CD14-positive monocyte (primary cell): Measurements from ENCODE around the gene MRGPRD. TPM values are rescaled to one million over a fixed set of nuclear protein-coding genes. Genes with fewer than 3 reads are reported as not detected.

ENCODE experiments used
- DNase-seq, 3 donors: peaks; one replicate each; pipeline ENCODE4 v3.0.0-alpha.2; 2011 to 2022
- H2AFZ ChIP-seq: 2 replicates; pipeline ENCODE4 v1.6.0; 2012; ENCODE audit warnings: mild to moderate bottlenecking, low read depth, low read length, inconsistent platforms; ENCODE audit not compliant: insufficient read depth, poor library complexity, severe bottlenecking
- H3K27ac ChIP-seq, 2 donors: 1 replicate in 1 of 2; 2 replicates in 1 of 2; pipeline ENCODE4 v1.5.1; 2012 to 2013; ENCODE audit warnings: low read length in 2 of 2, control low read depth in 1 of 2, inconsistent platforms in 1 of 2, low read depth in 1 of 2, mild to moderate bottlenecking in 1 of 2
- H3K27me3 ChIP-seq, 2 donors: one replicate each; pipeline versions ENCODE4 v1.6.0 to v1.6.1; 2011 to 2013; ENCODE audit warnings: low read length in 2 of 2; ENCODE audit not compliant: control insufficient read depth in 2 of 2, insufficient read depth in 2 of 2
- H3K36me3 ChIP-seq, 2 donors: replicated peaks in 1 of 2; 1 replicate in 1 of 2; 2 replicates in 1 of 2; pipeline versions ENCODE4 v1.5.1 to v1.6.1; 2012 to 2013; ENCODE audit warnings: low read length in 2 of 2, control low read depth in 1 of 2, inconsistent platforms in 1 of 2, mild to moderate bottlenecking in 1 of 2; ENCODE audit not compliant: insufficient read depth in 2 of 2, control insufficient read depth in 1 of 2
- H3K4me1 ChIP-seq, 2 donors: 1 replicate in 1 of 2; 2 replicates in 1 of 2; pipeline versions ENCODE4 v1.5.1 to v1.6.1; 2012 to 2013; ENCODE audit warnings: low read length in 2 of 2, control low read depth in 1 of 2, inconsistent platforms in 1 of 2, mild to moderate bottlenecking in 1 of 2, moderate library complexity in 1 of 2; ENCODE audit not compliant: insufficient read depth in 2 of 2, control insufficient read depth in 1 of 2
- H3K4me2 ChIP-seq: replicated peaks from 2 replicates; pipeline ENCODE3; 2012; ENCODE audit warnings: low read length, moderate library complexity, mild to moderate bottlenecking; ENCODE audit not compliant: poor library complexity, severe bottlenecking; ENCODE audit errors: extremely low read depth
- H3K4me3 ChIP-seq, 3 experiments: fragments of 200-600 bp in 1 of 3; sonication (generic) in 1 of 3; replicated peaks in 1 of 3; 1 replicate in 2 of 3; 2 replicates in 1 of 3; pipeline ENCODE4 v1.5.1; 2011 to 2013; ENCODE audit warnings: low read length in 3 of 3, mild to moderate bottlenecking in 3 of 3, control low read depth in 2 of 3, low read depth in 2 of 3, inconsistent platforms in 1 of 3, moderate library complexity in 1 of 3
- H3K79me2 ChIP-seq: 2 replicates; pipeline ENCODE4 v1.6.0; 2012; ENCODE audit warnings: mild to moderate bottlenecking, control low read depth, inconsistent platforms, low read length, moderate library complexity; ENCODE audit not compliant: insufficient read depth
- H3K9ac ChIP-seq: 2 replicates; pipeline ENCODE4 v1.6.0; 2017; ENCODE audit warnings: low read length, mild to moderate bottlenecking; ENCODE audit not compliant: insufficient read depth, poor library complexity, severe bottlenecking
- H3K9me3 ChIP-seq, 2 donors: replicated peaks in 1 of 2; 1 replicate in 1 of 2; 2 replicates in 1 of 2; pipeline versions ENCODE4 v1.5.1 to v1.6.1; 2012 to 2013; ENCODE audit warnings: low read length in 2 of 2, control low read depth in 1 of 2; ENCODE audit not compliant: control insufficient read depth in 1 of 2, insufficient read depth in 1 of 2
- H4K20me1 ChIP-seq: 2 replicates; pipeline ENCODE4 v1.6.0; 2012; ENCODE audit warnings: mild to moderate bottlenecking, low read length, control low read depth, moderate library complexity; ENCODE audit not compliant: insufficient read depth
- H3K27ac Mint-ChIP-seq, 7 donors: one replicate each; pipeline ENCODE4 v1.8.0; 2020; ENCODE audit warnings: mild to moderate bottlenecking in 7 of 7, mixed read lengths in 7 of 7, moderate library complexity in 6 of 7, inconsistent platforms in 2 of 7
- H3K27me3 Mint-ChIP-seq, 3 donors: one replicate each; pipeline ENCODE4 v1.8.0; 2021 to 2022; ENCODE audit warnings: low read depth in 3 of 3, mild to moderate bottlenecking in 3 of 3, mixed read lengths in 3 of 3, moderate library complexity in 3 of 3, inconsistent platforms in 1 of 3
- H3K36me3 Mint-ChIP-seq, 2 donors: one replicate each; pipeline ENCODE4 v1.8.0; 2020; ENCODE audit warnings: mixed read lengths in 2 of 2, inconsistent platforms in 1 of 2, mild to moderate bottlenecking in 1 of 2
- H3K4me1 Mint-ChIP-seq: one replicate; pipeline ENCODE4 v1.8.0; 2020; ENCODE audit warnings: mild to moderate bottlenecking, mixed read lengths
- H3K4me3 Mint-ChIP-seq, 2 donors: one replicate each; pipeline ENCODE4 v1.8.0; 2020; ENCODE audit warnings: mild to moderate bottlenecking in 2 of 2, mixed read lengths in 2 of 2, moderate library complexity in 1 of 2
- H3K9me3 Mint-ChIP-seq, 7 donors: one replicate each; pipeline ENCODE4 v1.8.0; 2020 to 2022; ENCODE audit warnings: mixed read lengths in 7 of 7, mild to moderate bottlenecking in 6 of 7, moderate library complexity in 6 of 7, inconsistent platforms in 2 of 7
- CTCF ChIP-seq: fragments of 200-600 bp; IDR thresholded peaks from one replicate; pipeline ENCODE4 v1.8.0; 2022; ENCODE audit warnings: antibody characterized with exemption, mild to moderate bottlenecking
- WGBS: methylation state at CpG from one replicate; pipeline ENCODE4 v1.1.5; 2013; ENCODE audit warnings: missing lambda C conversion rate; ENCODE audit not compliant: insufficient coverage; 5-methylcytosine and 5-hydroxymethylcytosine counted together
- intact Hi-C, 2 donors: fragments of 100-400 bp; cut with micrococcal nuclease; formaldehyde crosslinking; loops; one replicate each; pipeline versions ENCODE4 v1.15.0 to v1.15.1; 2023
- polyA plus RNA-seq, 3 donors: library from polyadenylated mRNA; depleted of rRNA in 1 of 3; unstranded in 2 of 3; stranded (reverse) in 1 of 3; fragments of 300-500 nt in 2 of 3; fragments of >200 nt in 1 of 3; fragmentation: Illumina TruSeq in 2 of 3; gene quantifications; 1 replicate in 2 of 3; 2 replicates in 1 of 3; pipeline ENCODE4 v1.2.3, GENCODE V29; 2012 to 2021

Gene MRGPRD
- polyA plus RNA-seq, 3 donors: not detected

GRCh38 chr11:68999093-68999747 is 18.4 kb upstream of the MRGPRD start:
- H3K4me1 Mint-ChIP-seq: peaks cover 2% of the 10 kb centered on the region
- Histone ChIP-seq H3K9ac (no peak overlapping the region), H3K4me3 (no peak overlapping the region), H2AFZ (no peak overlapping the region), H3K79me2 (no peaks in the 10 kb centered on the region), H3K27me3 (no peaks in the 10 kb centered on the region), H3K36me3 (no peaks in the 10 kb centered on the region), H3K4me2 (no peak overlapping the region), H3K9me3 (no peaks in the 10 kb centered on the region), H3K4me1 (no peaks in the 10 kb centered on the region), H3K27ac (no peak overlapping the region), H4K20me1 (no peaks in the 10 kb centered on the region)
- peaks cover 0 to 2% (median 0%) of the 10 kb centered on the region in 7 donors for H3K9me3 Mint-ChIP-seq
- intact Hi-C loops: no loop called here
- H3K4me3 Mint-ChIP-seq: no peak overlapping the region
- no peaks in the 10 kb centered on the region for H3K36me3 Mint-ChIP-seq
- H3K27ac Mint-ChIP-seq: peak overlapping the region in 1 of 7 donors; percentile 68
- WGBS: 100% methylated on average over 2 of the region's 8 CpGs
- no peak for DNase-seq
- TF ChIP-seq CTCF: no peak
- H3K27me3 Mint-ChIP-seq: peaks cover 12 to 27% (median 23%) of the 10 kb centered on the region in 3 donors

GRCh38 chr11:68998390-68998911 is 17.7 kb upstream of the MRGPRD start:
- no peaks in the 10 kb centered on the region for H3K36me3 Mint-ChIP-seq
- H3K27ac ChIP-seq: no peak overlapping the region
- peaks cover 16 to 27% (median 26%) of the 10 kb centered on the region in 3 donors for H3K27me3 Mint-ChIP-seq
- H4K20me1 ChIP-seq: no peaks in the 10 kb centered on the region
- H3K4me3 ChIP-seq: no peak overlapping the region
- no peak overlapping the region for H3K4me3 Mint-ChIP-seq
- DNase-seq: no peak
- H3K9me3 ChIP-seq: no peaks in the 10 kb centered on the region
- no peak overlapping the region for H3K27ac Mint-ChIP-seq
- peaks cover 0 to 3% of the 10 kb centered on the region in 2 donors for H3K27me3 ChIP-seq
- H3K79me2 ChIP-seq: no peaks in the 10 kb centered on the region
- H3K36me3 ChIP-seq: no peaks in the 10 kb centered on the region
- H3K4me1 Mint-ChIP-seq: peaks cover 2% of the 10 kb centered on the region
- H3K9me3 Mint-ChIP-seq: peaks cover 0 to 2% (median 0%) of the 10 kb centered on the region in 7 donors
- TF ChIP-seq CTCF: no peak
- intact Hi-C loops: no loop called here
- H3K9ac ChIP-seq: no peak overlapping the region
- H3K4me2 ChIP-seq: no peak overlapping the region
- WGBS: 52% methylated on average over 9 of the region's 13 CpGs
- no peak overlapping the region for H2AFZ ChIP-seq
- H3K4me1 ChIP-seq: no peaks in the 10 kb centered on the region
